Neural progenitor cell (in vitro differentiated cells): ENCODE results near the gene OR6S1.
"Not testable (repeated sequence)": the region's sequence is repeated elsewhere in the genome, so short reads cannot be mapped to it uniquely, and the experiment has no call there.

Experiments used
- CTCF ChIP-seq: fragments of 200-600 bp; sonication (generic); IDR thresholded peaks from 2 replicates; pipeline ENCODE4 v1.5.1; 2017; ENCODE audit warnings: antibody characterized with exemption, mild to moderate bottlenecking
- EZH2 ChIP-seq: fragments of 200-600 bp; sonication (generic); IDR thresholded peaks from 2 replicates; pipeline ENCODE4 v1.6.1; 2017; ENCODE audit warnings: antibody characterized with exemption, mild to moderate bottlenecking, moderate library complexity

DNA sequence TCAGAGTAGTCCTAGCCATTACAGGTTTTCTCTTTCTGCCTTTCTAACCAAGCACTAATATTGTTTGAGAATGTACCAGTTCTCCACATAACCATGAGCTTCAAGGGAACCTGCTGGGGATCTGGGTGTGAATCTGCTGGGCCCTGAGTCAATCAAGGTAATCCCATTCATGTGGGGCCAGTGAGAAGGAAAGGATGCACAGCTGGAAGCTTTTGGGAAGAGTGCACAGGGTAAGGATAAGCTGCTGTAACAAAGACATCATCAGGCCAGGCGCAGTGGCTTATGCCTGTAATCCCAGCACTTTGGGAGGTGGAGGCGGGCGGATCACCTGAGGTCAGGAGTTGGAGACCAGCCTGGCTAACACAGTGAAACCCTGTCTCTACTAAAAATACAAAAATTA, 45.8 kb downstream of the OR6S1 start:
- not testable (repeated sequence) for TF ChIP-seq CTCF, EZH2
